HS-27A (cell line): ENCODE results near the gene AP4M1.
A peak's percentile ranks its signal among the peaks of the same experiment; 100 is the strongest.
"Not testable (repeated sequence)": the region's sequence is repeated elsewhere in the genome, so short reads cannot be mapped to it uniquely, and the experiment has no call there.

ENCODE experiments used
- DNase-seq: peaks from one replicate; pipeline ENCODE4 v3.0.0-alpha.2; 2012; ENCODE audit warnings: low read depth, missing footprints

The AP4M1 gene

DNA sequence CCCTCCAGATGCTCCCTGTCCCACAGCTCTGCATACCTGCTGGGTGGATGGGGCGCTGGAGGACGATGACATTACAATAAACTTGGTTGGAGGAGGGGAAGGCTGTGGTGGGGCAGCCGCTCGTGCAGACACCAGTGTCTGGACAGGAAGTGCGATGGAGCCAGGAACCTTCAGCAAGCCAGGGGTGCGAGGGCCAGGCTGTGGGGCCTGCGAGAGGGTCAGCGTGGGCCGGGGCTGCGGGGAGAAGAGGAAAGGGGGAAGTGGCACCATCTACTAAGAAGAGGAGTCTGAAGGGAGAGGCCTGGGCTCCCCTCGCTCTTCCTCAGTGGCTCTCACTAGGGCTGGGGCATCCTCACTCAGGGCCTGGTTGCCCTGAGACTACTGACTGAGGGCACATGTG lies 6.4 kb downstream of the AP4M1 start:
- DNase-seq, result no peak

DNA sequence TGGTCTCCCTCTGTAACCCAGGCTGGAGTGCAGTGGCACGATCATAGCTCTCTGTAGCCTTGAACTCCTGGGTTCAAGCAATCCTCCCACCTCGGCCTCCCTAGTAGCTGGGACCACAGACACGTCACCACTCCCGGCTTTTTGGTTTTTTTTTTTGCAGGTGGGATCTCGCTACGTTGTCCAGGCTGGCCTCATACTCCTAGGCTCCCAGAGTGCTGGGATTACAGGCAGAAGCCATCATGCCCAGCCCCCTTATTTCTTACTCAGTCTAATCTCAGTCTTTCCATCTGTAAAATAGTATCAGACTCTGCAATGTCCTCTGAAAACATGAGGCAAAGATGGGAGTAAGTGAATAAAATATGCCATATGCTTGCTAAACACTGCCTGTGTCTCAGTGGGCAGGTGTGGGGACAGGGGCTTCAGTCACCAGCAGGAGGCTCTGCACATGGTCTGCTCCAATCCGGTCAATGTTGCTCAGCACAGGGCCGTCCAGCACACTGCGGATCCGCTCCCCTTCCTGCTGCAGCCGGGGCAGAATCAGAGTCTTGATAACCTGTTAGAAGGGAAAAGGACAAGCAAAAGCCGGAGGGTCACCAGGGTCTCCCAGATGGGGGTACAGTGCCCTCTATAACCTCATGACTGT lies 8.2 kb downstream of the AP4M1 start:
- no peak for DNase-seq

DNA sequence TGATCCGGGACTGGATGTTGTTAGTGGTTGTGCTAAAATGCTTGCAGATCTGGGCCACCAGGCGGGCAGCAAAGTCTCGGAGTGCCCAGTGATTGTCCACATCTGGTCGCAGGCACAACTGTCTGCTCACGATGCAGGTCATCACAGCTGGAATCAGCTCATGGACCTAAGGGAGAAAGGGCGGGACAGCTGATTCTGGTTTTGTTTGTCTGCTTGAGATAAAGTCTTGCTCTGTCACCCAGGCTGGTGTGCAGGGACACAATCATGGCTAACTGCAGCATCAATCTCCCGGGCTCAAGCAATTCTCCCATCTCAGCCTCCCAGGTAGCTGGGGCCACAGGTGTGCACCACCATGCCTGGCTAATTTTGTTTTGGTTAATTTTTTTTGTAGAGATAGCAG lies 9.7 kb downstream of the AP4M1 start:
- DNase-seq, result no peak

DNA sequence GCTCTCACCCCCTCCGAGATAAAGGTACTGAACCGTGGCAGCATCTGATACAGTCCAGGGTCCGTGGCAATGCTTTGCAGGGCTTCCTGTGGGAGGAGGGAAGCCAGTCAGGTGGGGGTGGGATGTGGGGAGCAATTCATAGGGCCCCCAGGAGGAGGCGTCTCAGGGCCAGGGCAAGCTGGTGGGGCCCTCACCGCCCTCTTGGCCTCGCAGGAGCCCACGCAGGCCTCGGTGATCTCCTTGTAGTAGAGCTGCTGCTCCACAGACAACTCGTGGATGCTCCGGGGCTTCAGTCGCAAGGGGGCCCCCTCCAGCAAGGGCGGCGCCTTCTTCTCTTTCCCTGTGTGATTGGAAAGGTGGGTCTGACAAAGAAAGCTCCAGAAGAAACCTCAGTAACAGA lies 10.5 kb downstream of the AP4M1 start:
- no peak for DNase-seq

DNA sequence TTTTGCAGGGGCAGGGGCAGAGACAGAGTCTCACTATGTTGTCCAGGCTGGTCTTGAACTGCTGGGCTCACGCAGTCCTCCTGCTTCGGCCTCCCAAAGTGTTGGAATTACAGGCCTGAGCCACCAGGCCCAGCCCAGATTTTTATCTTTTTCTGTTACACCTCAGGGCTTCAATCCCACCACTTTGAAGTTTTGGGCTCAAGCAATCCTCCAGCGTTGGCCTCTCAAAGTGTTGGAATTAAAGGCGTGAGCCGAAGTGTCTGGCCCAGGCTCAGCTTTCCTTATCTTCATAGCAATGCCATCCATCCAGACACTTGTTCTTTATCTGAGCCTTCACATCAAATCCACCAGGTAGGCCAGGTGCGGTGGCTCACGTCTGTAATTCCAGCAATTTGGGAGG lies 13.6 kb downstream of the AP4M1 start:
- DNase-seq, result no peak

DNA sequence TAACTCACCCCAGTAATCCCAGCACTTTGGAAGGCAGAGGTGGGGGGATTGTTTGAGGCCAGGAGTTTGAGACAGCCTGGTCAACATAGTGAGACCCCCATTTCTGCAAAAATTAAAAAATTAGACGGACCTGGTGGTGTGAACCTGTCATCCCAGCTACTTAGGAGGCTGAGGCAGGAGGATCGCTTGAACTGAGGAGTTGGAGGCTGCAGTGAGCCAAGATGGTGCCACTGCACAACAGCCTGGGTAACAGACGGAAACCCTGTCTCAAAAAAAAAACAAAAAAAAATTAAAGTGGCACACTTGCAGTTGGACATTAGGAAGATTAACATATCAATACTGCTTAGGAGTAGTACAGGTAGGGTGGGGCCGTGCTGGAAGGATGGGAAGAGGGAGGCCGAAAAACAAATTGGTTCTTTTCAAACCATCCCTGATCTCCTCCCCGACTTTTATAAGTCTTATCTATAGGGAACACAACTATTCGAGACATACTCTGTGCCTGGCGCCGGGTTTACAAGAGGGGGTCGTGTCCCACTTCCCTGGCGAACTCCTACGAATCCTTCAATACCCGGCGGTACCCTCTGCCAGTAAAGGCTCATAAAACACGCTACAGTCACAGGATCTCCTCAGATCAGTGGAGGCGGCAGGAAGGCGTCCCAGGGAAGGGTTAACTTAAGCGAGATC lies 17.1 kb downstream of the AP4M1 start:
- DNase-seq, result no peak

DNA sequence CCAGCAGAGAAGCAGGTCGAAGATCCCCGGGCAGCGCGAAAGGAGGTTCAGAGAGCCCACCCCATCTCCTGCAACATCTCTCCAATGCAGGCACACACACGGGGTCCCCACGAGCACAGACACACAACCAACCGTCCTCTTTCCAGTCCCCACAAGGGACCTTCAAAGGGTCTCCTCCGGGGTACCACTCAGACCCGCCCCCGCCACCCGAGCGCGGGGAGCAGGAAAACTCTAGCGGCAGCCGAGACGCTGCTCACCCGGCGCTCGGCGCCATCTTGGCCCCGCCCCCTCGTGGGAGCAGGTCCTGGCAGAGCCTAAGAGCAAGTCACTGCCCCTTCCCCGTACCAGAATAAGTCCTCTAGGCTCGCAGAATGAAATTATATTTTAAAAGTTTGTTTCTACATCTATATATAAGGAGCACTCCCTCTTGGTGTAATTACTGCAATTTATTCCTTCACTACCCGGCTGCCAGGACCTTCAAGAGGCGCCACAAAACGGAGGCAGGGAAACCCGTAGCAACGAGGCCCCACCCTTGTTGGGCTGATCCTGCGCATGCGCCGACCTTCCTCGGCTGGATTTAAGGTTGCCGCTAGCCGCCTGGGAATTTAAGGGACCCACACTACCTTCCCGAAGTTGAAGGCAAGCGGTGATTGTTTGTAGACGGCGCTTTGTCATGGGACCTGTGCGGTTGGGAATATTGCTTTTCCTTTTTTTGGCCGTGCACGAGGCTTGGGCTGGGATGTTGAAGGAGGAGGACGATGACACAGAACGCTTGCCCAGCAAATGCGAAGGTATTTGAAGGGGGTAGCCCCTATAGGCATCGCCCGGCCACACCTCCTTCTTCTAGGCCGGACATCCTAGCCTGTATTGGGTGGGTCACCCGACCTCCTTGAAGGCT lies 17.9 kb downstream of the AP4M1 start, which contains the start of the genes CNPY4 and TAF6:
Gene CNPY4 (plus strand): TSS at position 563 of the 898 bp plus-strand sequence. CDS start 111 bp downstream, at position 674.
Gene TAF6 (minus strand): TSS at position 287 of the 898 bp plus-strand sequence. CDS start 5,149 bp downstream, outside the sequence.
- DNase-seq, result peak; percentile 79

DNA sequence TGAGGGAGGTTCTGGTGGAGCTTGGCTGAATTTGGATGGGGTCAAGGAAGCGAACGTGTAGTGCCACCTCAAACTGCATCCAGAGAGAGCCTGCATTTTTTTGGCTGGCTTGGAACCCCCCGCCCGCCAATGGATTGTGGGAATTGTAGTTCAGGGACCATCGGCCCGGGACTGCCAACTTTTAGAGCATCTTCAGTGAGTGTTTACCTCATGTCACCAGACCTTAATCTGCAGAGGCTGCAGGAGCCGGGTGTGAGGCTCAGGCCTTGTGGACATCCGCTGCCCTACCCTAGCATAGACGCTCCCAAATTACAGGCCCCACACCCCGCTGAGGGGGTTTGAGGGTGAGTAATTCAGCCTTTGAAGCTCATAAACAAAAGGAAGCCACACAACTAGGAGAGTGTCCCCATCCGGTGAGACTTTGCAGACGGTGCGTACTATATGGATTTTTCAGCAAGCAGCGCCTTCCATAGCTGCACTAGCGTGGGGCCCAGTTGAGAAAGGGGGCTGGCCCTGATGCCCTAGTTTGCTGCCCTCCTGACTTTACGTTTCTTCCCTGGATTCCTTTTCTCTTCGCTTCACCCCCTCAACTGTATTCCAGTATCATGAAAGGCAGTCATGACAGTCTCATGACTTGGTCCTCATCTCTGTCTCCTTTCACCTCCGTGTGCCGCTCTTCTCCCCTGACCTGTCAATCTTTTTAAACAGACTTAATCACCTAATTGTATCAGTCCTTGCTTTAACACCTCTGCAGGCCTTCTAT lies 18.7 kb downstream of the AP4M1 start:
- DNase-seq, result no peak

DNA sequence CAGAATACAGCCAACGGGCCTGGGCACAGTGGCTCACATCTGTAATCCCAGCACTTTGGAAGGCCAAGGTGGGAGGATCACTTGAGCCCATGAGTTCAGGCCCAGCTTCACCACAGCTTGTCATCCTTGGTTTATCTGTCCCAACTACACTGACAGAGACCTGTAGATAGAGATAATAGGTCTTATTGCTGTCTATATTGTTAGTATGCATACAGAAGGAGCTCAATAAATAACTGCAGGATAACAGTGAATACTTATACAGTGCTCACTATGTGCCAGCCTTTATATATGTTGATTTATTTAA lies 19.2 kb downstream of the AP4M1 start:
- no peak for DNase-seq

DNA sequence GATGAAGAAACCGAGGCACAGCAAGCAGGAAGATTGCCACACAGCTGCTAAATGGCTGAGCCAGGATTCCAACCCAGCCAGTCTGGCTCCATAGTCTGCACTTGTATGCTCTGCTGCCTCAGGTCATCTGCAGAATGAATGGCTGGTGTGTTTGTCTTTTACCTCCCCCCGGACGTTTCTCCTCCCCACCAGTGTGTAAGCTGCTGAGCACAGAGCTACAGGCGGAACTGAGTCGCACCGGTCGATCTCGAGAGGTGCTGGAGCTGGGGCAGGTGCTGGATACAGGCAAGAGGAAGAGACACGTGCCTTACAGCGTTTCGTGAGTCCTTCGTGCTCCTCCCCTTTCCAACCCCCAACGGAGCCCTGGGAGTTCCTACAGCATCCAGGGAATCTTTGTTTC lies 20.6 kb downstream of the AP4M1 start:
- no peak for DNase-seq

DNA sequence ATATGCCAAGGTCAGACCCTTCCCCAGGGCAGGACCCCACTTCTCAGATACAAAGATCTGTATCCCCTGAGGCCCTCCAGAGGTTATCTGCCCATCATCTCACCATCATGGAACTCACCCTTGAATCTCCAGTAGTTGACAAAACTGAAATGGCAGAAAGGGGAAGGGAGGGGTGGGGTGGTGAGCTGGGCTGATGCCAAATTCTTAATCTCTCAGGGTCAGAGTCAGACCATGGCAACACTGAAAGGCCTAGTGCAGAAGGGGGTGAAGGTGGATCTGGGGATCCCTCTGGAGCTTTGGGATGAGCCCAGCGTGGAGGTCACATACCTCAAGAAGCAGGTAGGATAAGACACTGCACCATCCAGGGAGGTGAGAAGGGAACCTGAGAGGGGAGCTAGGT lies 21.1 kb downstream of the AP4M1 start:
- DNase-seq, result no peak

DNA sequence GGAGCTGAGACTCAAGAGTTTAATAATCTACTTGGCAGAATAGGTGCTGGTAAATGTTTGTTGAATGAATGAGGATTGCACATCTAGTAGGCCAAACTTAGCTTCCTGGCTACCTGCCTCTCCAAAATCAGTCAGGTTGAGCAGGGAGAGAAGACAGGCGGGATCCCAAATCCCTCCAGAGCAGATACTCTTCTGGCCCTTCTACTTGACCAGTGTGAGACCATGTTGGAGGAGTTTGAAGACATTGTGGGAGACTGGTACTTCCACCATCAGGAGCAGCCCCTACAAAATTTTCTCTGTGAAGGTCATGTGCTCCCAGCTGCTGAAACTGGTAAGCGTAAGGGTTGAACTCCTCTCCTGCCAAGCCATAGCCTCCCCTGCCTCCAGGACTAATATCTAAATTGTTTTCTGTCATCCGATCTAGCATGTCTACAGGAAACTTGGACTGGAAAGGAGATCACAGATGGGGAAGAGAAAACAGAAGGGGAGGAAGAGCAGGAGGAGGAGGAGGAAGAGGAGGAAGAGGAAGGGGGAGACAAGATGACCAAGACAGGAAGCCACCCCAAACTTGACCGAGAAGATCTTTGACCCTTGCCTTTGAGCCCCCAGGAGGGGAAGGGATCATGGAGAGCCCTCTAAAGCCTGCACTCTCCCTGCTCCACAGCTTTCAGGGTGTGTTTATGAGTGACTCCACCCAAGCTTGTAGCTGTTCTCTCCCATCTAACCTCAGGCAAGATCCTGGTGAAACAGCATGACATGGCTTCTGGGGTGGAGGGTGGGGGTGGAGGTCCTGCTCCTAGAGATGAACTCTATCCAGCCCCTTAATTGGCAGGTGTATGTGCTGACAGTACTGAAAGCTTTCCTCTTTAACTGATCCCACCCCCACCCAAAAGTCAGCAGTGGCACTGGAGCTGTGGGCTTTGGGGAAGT lies 23.1 kb downstream of the AP4M1 start:
- no peak for DNase-seq

DNA sequence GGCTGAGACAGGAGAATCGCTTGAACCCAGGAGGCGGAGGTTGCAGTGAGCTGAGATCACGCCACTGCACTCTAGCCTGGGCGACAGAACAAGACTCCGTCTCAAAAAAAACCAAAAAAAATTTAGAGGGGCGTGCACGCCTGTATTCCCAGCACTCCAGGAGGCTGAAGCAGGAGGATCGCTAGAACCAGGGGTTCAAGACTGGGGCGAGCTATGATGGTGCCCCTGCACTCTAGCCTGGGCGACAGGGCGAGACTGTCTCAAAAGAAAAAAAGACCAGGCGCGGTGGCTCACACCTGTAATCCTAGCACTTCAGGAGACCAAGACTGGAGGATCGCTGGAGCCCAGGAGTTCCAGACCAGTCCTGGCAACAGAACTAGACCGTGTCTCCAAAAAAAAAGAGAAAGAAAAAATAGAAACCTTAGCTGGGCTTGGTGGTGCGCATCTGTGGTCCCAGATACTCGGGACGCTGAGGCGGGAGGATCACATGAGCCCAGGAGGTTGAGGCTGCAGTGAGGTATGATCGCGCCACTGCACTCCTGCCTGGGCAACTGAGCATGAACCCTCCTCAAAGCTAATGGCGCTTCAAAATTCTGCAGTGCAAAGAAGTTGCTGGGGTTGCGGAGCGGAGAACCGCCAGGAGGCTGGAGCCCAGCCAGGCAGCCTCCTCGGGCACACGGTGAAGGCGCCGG lies 24.9 kb downstream of the AP4M1 start:
- DNase-seq, result no peak

DNA sequence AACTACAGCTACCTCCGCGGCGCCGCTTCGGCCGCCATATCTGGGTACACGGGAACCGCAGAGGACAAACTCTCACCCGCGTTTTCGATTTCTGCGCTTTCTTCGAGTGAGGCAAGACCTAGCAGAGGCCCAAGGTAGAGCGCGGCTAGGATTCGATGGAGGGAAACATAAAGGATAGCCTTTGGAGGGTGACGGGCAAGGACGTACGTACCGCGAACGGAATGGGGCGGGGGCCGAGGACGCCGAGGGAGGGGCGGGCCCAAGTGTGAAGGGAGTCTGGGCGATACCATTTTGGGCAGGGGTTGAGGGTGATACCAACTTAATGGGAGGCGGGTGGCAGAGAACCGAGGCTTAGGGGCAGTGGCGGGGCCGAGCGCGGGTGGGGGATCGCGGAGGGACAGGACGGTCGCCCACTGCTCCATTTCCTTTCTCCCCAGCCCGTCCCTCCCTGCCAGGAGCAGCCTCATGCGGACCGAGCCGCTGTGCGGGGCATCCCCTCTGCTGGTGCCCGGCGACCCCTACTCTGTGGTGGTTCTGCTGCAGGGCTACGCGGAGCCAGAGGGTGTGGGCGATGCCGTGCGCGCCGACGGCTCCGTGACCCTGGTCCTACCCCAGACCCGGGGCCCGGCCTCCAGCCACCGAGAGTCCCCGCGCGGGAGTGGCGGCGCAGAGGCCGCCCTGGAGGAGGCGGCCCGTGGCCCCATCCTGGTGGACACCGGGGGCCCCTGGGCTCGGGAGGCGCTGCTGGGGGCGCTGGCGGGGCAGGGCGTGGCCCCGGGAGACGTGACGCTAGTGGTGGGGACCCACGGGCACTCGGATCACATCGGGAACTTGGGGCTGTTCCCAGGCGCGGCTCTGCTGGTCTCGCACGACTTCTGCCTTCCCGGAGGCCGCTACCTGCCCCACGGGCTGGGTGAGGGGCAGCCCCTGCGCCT lies 25.8 kb downstream of the AP4M1 start, which contains the start of gene MBLAC1:
Gene MBLAC1 (plus strand): TSS at position 37 of the 935 bp plus-strand sequence. CDS start 429 bp downstream, at position 466.
- DNase-seq, result peak; percentile 63

DNA sequence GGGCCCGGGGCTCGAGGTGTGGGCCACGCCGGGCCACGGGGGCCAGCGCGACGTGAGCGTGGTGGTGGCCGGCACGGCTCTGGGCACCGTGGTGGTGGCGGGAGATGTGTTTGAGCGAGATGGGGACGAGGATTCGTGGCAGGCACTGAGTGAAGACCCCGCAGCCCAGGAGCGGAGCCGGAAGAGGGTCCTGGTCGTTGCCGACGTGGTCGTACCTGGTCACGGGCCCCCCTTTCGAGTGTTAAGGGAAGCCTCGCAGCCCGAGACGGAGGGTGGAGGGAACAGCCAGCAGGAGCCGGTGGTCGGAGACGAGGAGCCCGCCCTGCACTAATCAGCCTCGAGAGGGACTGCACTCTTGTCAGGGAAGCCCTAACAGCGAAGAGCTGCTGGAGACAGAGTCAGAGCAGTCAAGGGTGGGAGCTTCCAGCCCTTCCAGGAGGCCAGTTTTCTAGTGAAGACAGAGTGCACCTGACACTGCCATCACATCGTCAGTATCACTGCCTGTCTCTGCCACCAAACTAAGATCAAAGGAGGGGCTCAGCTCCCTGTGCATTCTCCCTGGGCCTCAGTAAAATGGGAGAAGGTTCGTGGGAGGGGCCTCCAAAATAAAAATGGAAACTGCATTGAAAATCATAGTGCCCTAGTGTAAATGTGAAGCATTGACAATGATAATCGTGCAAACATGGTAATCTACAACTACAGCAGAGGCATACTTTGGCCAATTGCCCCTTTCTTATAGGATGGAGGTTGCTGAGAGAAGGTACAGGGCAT lies 26.6 kb downstream of the AP4M1 start:
- DNase-seq, result no peak

DNA sequence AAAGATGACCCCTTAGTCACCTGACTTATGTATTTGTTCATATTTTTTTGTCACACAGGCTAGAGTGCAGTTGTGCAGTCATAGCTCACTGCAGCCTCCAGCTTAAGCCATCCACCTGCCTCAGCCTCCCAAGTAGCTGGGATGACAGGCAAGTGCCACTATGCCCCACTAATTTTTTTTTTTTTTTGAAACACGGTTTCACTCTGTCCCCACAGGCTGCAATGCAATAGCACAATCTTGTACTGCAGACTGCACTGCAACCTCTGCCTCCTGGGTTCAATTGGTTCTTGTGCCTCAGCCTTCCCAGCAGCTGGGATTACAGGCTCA lies 27.2 kb downstream of the AP4M1 start:
- no peak for DNase-seq

DNA sequence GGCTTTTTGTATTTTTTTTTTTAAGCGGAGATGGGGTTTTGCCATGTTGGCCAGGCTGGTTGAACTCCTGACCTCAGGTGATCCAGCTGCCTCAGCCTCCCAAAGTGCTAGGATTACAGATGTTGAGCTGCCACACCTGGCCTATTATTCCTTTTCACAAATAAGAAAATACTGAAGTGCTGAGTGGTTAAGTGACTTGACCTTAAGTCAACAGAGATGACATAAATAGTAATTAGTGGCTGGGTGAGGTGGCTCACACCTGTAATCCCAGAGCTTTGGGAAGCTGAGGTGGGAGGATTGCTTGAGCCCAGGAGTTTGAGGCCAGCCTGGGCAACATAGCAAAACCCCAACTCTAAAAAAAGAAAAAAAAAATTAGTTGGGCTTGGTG lies 28.8 kb downstream of the AP4M1 start:
- not testable (repeated sequence) for DNase-seq

DNA sequence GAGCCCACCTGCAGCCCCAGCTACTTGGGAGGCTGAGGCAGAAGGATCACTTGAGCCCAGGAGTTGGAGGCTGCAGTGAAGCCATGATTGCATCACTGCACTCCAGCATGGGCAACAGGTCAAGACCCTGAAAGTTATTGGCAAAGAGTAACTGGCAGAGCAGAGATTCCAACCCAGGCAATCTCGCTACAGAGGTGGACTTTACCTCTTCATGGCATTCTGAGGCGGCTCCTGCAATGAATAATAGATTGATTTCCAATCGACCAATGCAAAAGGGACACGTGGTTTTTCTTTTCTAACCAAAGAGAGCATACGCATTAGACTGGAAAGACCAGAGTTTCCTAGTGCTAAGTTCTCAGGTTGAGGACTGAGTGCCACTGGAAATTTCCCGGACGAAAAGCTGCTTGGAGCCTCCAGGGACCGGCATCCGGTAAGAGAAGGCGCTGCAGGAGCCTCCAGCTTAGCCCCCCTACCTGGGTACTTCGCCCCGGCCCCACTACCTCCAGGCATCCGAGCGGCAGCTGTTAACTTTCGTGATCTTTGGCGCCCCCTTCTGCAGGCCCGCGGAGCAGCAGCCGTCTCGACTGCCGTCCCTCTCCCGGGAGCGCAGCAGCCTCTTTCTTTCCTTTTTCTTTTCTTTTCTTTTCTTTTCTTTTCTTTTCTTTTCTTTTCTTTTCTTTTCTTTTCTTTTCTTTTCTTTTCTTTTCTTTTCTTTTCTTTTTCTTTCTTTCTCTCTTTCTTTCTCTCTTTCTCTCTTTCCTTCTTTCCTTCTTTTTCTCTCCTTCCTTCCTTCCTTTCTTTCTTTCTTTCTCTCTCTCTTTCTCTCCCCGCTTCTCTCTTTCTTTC lies 29.4 kb downstream of the AP4M1 start:
- no peak for DNase-seq
